Middle frontal gyrus (tissue), 1 donor: ENCODE results near the gene TOM1.

Experiments
- DNase-seq: peaks from one replicate; pipeline ENCODE4 v3.0.0-alpha.2; 2015; ENCODE audit warnings: low spot score; ENCODE audit errors: extremely low spot score

TOM1 gene

DNA sequence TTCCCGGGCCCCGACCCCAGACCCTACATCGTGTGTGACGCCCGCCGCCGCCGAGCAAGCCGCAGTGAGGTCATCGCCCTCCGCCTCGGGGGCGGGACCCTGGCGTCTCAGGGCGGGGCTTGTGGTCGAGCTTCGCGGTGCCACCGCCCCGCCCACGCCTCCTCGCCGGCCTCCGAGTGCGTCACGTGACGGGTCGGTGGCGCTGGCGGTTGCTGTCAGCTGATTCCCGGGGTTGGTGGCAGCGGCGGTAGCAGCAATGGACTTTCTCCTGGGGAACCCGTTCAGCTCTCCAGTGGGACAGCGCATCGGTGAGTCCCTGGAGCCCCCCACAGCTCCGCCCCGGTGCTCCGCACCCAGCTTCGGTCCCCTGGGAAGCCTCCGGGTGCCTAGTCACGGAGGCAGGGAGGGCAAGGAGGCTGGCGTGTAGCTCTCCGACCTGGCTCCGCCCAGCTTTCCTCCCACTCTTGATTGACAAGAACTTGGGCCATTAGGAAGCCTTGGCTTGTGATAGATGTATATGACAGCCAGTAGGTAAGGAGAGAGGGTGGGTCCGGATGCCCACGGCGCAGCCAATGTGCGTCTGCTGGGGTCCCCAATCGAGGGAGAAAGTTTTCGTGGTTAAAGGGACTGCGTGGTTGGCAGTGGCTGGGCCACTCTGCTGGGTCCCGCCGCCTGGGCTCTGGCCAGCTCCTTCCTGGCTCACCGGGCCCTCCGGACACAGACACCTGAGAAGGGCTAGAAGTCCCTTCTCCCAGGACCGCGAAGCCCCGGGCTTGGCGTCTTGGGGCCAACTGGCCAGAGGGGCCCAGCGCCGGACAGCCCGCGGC is at the start of gene TOM1:
Gene TOM1 (plus strand): TSS at position 222 of the 827 bp plus-strand sequence. CDS start 35 bp downstream, at position 257.
- peak; percentile 95 for DNase-seq

DNA sequence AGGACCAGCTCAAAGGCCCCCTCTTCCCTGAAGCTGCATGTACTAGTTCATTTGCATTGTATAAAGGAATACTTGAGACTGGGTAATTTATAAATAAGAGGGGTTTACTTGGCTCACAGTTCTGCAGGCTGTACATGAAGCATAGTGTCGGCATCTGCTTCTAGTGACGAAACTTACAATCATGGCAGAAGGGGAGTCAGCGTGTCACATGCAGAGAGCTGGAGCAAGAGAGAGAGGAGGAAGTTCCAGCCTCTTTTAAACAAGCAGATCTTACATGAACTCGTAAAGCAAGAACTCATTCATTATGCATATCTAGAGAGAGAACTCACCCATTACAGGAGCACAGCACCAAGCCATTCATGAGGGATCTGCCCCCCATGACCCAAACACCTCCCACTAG is 49.5 kb upstream of the TOM1 start:
- no peak for DNase-seq

DNA sequence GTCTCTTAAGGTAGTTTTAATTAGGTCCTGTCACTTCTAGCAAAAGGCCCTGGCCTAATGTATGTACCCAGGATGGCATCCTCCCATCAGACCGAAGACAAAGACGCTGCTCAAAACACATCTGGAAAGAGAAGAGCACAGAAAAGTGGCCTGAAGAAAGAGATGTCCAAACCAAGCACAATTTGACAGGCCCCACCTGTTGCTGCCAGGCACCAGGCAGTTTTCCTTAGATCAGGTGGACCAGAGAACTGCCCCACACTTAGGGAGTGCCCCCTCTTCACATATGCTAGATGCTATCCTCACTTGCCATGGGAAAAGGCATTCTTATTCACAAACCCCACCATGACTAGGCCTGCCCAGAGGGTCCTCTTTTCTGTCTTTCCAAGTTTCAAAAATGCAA is 45.7 kb upstream of the TOM1 start:
- no peak for DNase-seq

DNA sequence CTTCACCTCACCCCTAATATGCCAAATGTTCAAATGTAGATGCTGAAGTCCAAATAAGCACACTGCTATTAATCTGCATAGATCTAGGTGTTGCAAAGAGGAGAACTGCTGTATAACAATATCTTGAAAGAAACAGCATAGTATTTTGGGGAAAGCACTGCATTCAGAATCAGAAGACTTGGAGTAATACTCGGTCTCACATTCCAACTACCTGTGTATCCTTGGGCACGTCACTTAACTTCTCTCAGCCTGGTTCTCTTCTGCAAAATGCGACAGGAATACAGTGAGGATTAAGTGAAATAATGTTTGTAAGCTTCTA is 42.7 kb upstream of the TOM1 start:
- no peak for DNase-seq

DNA sequence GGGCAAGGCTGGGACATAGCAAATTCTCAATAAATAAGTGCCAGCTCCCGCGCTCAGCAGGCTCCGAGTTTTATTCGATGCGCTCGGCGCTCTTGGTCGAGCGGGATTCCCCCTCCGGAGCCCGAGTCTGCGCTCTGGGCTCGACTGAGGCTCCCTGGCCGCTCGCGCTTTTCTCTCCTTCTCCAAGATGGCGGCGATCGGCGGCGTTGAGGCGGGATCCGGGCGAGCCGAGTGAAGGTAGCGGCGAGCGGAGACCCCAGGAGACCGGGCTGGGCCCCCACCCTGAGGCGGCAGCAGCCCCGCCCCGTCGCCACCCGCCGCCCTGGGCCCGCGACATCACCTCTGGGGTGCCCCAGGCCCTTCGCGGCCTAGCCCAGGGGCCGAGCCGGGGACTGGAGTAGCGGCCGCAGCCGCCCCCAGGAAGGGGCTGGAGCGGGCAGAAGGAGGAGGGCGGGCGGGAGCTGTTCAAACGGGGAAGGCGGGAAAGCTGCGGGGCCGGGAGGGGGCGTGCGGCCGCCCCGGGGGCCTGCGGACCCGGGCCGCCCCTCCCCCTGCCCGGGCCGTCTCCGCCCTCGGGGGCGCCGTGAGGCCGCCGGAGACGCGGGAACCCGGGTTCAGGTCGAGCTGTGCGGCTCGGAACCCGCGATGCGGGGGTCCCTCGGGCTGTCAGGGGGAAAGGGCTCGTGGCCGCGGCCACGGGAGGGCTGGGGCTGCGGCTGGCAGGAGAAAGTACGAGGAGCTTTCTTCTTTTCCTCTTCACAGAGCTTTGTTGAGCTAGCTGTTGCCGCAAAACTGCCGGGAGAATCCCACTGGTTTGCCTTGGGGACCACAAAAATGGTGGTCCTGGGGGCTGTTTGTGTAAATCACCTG is 42.1 kb upstream of the TOM1 start, which contains the start of gene HMGXB4:
Gene HMGXB4 (plus strand): TSS at position 173 of the 870 bp plus-strand sequence. CDS start 4,898 bp downstream, outside the sequence.
- DNase-seq = peak; percentile 73

DNA sequence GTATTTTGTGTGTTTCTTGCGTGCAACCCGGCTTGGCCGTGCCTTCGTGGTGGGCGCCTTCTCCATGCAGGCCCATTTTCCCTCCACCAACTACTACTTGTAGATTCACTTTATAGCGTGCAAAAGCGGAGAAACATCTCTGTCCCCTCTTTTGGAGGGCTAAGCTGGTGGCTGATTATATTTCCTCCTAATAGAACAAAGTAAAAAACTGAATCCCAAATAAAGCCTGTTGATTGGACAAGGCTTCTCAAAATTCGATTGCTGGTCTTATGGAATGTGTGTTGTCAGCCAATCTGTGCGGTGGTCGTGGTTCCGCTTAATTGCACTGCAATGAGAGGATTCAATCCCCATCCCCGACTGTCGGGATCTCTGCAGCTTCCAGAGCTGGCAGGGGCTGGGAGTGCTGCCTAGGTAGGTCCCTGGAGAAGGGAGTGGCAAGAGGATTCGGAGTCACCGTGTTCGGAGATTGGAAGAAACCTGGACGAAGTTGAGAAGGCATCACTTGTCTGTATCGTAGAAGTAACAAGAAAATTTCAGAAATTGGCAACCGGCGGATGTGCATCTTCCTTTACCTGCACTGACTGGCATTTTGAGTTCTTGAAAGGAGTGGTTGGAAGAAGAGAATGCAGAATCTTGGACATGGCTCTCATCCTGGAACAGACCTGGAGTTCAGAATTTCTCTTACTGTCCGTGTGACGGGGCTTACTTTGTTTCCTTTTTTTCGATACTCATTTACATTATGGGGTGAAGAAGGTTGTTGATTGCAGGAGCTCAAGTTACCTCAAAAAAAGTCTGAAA is 41.3 kb upstream of the TOM1 start:
- DNase-seq = no peak

DNA sequence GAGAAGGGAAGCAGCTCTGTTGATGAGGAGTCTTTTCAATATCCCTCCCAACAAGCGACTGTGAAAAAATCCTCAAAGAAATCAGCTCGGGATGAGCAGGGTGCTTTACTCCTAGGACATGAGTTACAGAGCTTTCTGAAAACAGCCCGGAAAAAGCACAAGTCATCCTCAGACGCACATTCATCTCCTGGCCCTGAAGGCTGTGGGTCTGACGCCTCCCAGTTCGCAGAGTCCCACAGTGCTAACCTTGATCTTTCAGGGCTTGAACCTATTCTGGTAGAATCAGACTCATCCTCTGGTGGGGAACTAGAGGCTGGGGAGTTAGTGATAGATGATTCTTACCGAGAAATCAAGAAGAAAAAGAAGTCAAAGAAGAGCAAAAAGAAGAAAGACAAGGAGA is 34.7 kb upstream of the TOM1 start:
- no peak for DNase-seq

DNA sequence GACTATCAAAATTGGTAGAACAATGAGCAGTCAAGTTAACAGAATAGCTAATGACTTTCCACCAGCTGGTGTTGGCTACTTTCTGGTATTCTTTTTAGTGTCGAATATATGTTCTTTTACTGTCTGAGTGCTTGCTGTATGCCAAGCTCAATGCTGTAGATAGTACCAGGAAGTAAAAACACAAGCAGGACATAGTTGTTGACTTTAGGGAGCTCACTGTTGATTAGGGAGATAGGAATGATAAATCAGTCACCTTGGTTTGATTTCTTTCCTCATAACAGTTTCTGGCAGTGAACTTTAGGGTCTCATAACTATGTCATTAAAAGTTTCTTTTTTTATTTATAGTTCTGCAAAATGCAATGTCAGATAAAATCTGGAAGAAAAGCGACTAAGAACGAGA is 33.4 kb upstream of the TOM1 start:
- no peak for DNase-seq

DNA sequence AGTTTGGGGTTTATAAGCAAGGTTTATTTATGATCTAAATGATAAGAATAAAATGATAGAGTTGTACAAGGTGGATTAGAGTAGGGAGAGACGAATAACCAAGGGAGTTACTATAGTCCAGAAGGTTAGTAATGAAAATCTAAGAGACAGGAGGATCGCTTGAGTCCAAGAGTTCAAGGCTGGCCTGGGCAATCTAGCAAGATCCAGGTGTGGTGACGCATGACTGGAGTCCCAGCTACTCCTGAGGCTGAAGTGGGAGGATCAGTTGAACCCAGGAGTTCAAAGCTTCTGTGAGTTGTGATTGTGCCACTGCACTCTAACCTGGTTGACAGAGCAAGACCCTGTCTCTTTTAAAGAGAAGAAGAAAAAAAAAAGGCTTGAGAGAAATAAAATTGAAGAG is 30.1 kb upstream of the TOM1 start:
- no peak for DNase-seq

DNA sequence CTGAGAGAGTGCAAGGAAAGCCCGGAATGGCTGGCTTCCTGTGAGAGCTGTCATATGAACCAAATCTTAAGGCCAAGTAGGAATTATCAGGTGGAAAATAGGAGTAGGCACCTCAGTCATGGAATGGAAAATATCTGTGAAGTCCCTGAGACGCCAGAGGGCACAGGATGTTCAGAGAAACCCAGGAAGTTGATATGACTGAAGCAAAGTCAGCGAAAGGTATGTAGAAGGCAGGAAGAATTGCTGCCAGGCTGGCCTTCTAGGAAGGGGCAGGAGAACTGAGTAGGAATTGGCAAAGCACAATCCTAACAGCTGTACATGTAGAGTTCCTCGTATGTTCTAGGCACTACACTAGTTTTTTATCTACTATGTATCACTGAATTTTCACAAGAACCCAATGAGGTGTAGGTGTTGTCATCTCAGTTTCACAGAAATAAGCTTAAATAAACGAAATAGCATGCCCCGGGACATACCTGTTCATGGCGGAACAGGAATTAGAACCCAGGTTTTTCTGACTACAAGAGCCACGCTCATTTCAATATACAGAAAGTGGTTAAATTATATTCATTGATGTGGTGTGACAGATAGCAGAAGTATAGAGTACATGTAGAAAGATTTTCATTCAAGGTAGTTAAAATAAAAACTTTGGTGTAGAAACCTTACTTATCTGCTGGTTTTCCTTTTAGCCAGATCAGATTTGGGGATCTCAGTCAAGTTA is 25.4 kb upstream of the TOM1 start:
- no peak for DNase-seq

DNA sequence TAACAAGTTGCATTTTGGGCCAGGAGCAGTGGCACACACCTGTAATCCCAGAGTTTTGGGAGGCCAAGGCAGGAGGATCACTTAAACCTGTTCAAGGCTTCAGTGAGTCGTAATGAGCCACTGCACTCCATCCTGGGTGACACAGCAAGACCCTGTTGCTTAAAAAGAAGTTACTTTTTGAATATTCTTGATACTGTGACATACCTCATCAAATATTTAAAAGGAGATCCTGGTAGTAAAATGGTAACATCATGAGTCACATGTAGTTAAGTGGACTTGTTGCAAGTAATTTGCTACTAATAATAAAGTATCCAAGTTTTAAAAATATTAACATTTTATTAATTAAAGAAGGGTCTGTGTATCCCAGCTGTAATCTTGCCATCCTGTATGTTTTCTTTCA is 24.1 kb upstream of the TOM1 start:
- no peak for DNase-seq

DNA sequence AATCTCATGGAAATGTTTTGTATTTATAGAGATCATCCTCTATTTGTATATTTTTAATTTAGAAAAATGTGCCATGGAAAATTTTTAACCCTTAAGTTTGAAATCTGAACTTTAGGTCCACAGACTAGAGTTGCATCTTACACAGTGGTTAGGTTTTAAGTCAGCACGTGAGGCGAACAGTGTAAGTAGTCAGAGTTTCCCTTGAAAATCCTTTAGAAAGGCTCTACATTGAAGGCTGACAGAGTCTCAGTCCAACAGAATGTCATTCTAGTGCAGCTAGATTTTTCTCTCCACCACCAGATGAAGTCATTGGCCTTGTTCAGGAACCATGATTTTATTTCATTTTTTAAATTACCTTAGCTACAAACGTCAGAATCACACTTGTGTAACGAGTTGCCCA is 23.7 kb upstream of the TOM1 start:
- no peak for DNase-seq

DNA sequence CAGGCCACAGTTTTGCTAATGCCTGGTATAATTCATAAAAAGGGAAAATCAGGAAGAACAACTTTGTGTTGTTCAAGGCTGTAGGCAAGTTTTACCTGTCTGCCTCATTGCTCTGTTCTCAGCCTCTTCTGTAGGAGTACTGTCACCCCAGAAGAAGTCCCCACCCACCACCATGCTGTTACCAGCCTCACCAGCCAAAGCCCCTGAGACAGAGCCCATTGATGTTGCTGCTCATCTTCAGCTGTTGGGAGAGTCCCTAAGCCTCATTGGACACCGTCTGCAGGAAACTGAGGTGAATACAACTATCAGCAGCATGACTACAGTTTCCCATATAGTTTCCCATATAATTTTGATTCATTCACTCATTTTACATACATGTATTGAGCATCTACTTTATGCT is 11.6 kb upstream of the TOM1 start:
- DNase-seq = no peak

DNA sequence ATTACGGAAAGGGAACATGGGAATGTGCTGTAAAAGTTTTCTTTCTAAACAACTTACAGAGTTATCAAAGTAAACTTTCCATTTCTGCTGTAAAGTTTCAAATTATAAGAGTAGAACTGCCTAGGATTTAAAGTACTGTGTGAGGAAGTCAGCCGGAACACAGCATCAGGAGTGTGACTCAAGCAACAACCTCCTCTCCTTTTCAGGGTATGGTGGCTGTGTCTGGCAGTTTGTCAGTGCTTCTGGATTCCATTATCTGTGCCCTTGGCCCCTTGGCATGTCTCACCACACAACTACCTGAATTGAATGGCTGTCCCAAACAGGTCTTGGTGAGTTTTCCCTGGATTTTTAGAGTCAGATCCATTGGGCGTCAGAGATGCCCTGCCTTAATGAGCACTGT is 6.9 kb upstream of the TOM1 start:
- DNase-seq = no peak

DNA sequence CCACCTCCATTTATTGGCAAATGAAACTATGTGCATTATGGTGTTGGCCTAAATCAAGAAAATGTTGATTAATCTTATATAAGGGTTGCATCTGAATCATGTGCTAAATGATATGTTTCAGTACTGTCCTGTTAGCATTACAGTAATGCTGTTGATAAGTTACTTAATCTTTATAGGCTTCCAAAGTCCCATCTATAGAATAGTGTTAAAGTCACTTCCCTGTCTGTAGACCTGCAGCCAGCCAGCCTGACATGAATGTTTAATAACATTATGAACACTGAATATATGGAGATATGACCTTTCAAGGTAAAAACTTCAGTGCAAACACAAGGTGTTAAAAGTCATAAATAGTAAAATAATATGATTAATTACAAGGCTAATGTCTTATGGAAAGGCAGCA is 3.6 kb upstream of the TOM1 start:
- DNase-seq = no peak

DNA sequence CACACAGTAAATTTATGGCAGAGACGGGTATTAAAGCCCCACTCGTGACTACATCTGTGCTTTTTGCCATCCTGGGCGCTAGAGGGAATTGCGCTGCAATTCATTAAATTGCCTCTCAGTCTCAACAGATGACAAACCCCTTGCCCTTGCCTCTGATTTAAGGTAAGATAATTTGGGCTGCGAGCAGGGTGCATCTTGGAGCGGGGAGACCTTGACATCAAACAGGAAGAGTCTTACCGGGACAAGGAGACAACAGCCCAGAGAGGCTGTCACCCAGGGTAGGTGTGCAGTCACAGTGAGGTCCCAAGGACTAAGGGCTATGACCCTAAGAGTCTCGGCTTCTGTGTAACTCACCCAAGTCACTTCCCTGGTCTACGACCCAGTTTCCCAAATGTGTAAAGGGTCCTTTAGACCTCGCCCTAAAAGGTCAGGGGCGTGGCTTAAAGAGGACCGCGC is 449 bp upstream of the TOM1 start:
- no peak for DNase-seq

DNA sequence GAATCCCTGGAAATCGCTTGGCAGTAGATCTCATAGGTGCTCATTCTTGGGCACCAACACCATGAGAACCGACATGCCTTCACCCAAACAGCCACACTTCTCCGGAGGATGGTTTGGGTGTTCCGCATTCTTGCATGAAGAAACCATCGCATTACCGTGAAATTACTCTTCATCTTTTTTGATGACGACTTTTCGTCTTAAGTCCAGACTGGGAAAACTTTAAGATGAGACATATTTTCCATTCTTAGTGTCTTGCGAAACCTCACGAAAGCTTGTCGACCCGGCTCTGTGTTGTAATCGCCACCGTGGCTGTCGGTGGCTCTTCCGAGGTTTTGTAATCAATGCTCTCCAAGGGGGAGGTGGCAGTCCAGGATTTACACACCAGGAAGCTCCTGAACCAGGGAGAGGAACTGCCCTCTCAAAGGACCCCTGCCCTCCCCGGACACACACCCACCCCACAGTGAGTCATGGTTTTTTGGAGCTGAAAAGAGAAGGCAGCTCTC is 1.7 kb downstream of the TOM1 start:
- DNase-seq = no peak

DNA sequence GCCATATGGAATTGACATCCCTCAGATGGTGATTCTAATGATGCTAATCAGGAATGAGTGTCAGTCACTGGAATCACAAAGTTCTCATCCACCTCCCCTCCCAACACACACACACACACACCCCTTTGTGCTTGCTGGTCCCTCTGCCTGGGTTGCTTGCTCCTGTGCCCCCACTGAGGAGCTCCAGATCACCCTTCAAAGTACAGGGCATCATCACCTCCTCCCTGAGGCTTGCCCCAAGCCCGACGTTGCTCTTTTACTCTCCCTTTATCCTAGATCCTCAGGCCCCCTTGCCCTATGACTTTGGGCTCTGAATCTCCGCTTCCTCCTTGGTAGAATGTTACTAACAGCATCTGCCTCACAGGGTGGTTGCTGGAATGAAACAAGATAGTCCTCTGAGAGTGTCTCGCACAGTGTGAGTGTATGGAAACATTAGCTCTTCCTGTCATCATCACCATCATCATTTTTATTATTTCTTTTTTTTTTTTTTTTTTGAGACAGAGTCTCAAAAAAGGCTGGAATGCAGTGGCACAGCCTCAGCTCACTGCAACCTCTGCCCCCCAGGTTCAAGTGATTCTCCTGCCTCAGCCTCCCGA is 3.4 kb downstream of the TOM1 start:
- DNase-seq = no peak

DNA sequence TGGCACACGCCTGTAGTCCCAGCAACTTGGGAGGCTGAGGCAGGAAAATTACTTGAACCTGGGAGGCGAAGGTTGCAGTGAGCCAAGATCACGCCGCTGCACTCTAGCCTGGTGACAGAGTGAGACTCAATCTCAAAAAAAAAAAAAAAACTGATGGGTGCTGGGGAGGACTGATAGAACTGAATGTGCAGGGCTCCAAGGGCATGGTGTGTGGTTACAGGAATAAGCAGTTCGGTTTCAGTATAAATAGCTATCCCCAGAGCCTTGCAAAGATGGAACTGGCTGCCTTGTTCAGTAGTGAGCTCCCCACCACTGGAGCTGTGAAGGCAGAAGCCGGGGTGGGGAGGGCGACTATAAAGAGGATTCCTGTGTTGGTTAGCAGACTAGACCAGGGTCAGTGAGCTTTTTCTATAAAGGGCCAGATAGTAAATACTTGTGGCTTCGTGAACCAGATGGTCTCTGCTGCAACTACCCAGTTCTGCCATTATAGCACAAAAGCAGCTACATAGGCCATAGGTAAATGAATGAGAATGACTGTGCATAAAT is 5.9 kb downstream of the TOM1 start:
- DNase-seq = no peak

DNA sequence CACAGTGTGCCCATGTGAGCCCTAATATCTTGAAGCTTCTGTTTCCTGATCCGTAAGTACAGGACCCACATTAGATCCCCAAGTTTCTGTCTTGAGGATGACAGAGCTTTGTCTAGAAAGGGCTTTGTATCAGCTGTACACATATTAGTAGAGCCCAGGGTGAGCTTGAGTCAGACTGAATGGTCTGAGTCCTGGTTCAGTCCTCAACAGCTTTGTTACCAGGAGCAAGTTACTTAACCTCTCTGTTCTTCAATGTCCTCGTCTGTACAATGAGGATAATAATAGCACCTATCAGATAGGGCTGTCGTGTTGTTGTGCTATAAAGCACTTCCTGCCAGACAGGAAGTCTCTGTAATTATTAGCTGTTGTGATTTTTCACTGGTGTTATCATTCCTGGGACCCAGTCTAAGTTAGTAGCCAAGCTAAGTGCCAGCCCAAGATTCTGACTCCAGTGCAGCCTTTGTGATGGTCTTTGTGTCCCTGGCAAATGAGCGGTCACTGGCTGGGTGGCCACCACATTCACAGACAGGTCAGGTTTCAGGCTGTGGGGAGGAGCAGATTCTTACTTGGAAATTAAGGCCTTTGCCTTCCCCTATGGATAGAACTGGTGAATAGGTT is 6.8 kb downstream of the TOM1 start:
- DNase-seq = no peak
